HepG2 (cell line): ENCODE measurements around the gene VCL. TPM values are rescaled to one million over a fixed set of nuclear protein-coding genes. Genes with fewer than 3 reads are reported as not detected.

Experiments
- ATAC-seq: fragments of 200-7000 bp; cut with Tn5 transposase; 3 replicates; pipeline ENCODE4 v1.9.1; 2020; ENCODE audit warnings: mild to moderate bottlenecking, moderate library complexity
- BruUV-seq: library from RNA; stranded (reverse); fragments of 400-500 nt; replicated peaks from 2 replicates; lab custom pipeline; 2021; lab: Mats Ljungman, UMichigan
- CTCF ChIA-PET: fragments of 300-600 bp; formaldehyde crosslinking; extraction: SDS; loops from one replicate; lab custom pipeline; 2021; ENCODE audit warnings: low total read pairs, inconsistent platforms, low intra/inter-chr PET ratio; lab: Yijun Ruan, JAX
- POLR2A ChIA-PET: fragments of 350-600 bp; sonication (Branson Sonifier 250); formaldehyde crosslinking; loops from one replicate; lab custom pipeline; 2020; ENCODE audit warnings: antibody characterized with exemption, inconsistent platforms; lab: Yijun Ruan, JAX
- DNase-seq: peaks from one replicate; pipeline ENCODE4 v3.0.0-alpha.2; 2015; ENCODE audit warnings: low spot score
- FAIRE-seq: peaks from 3 replicates; lab custom pipeline; 2011; peaks lifted over from hg19 to GRCh38; lab: Jason Lieb, UNC
- H2AFZ ChIP-seq: one replicate; pipeline ENCODE4 v1.6.1; 2011; ENCODE audit warnings: low read length, inconsistent platforms
- H3K27ac ChIP-seq: fragments of 300-600 bp; 3 replicates; pipeline ENCODE4 v1.8.0; 2011; ENCODE audit warnings: mixed run types, mild to moderate bottlenecking, mixed read lengths, low read length, inconsistent platforms; ENCODE audit not compliant: insufficient read depth; ENCODE audit errors: extremely low read length
- H3K27me3 ChIP-seq, 2 experiments: fragments of 200-600 bp in 1 of 2; 2 replicates in 1 of 2; 3 replicates in 1 of 2; pipeline versions ENCODE4 v1.6.0 to v1.8.0; 2011; ENCODE audit warnings: low read length in 2 of 2, mild to moderate bottlenecking in 2 of 2, moderate library complexity in 2 of 2, inconsistent platforms in 1 of 2; ENCODE audit not compliant: insufficient read depth in 2 of 2, control insufficient read depth in 1 of 2
- H3K36me3 ChIP-seq, 2 experiments: fragments of 200-600 bp in 1 of 2; replicated peaks in 1 of 2; 2 replicates in 1 of 2; 3 replicates in 1 of 2; pipeline versions ENCODE4 v1.5.1 to v1.8.0; 2011; ENCODE audit warnings: low read length in 2 of 2, inconsistent platforms in 1 of 2; ENCODE audit not compliant: insufficient read depth in 2 of 2, control insufficient read depth in 1 of 2
- H3K4me1 ChIP-seq: 2 replicates; pipeline ENCODE4 v1.5.1; 2012; ENCODE audit warnings: low read length, inconsistent platforms; ENCODE audit not compliant: insufficient read depth
- H3K4me2 ChIP-seq: 2 replicates; pipeline ENCODE4 v1.6.0; 2011; ENCODE audit warnings: low read depth, low read length, inconsistent platforms
- H3K4me3 ChIP-seq, 3 experiments: fragments of 200-600 bp in 1 of 3; sonication (generic), shearing (Covaris generic) in 1 of 3; replicated peaks in 1 of 3; 2 replicates each; pipeline ENCODE4 v1.5.1; 2011 to 2016; ENCODE audit warnings: low read length in 3 of 3, inconsistent platforms in 2 of 3, low read depth in 2 of 3, mild to moderate bottlenecking in 2 of 3, control low read depth in 1 of 3, mixed read lengths in 1 of 3; ENCODE audit not compliant: insufficient read depth in 1 of 3
- H3K79me2 ChIP-seq: one replicate; pipeline ENCODE4 v1.6.1; 2011; ENCODE audit warnings: low read length, inconsistent platforms; ENCODE audit not compliant: insufficient read depth
- H3K9ac ChIP-seq: 2 replicates; pipeline ENCODE4 v1.6.0; 2011; ENCODE audit warnings: mild to moderate bottlenecking, low read depth, low read length, inconsistent platforms; ENCODE audit not compliant: insufficient read depth
- H3K9me3 ChIP-seq: 2 replicates; pipeline ENCODE4 v1.5.1; 2012; ENCODE audit warnings: mild to moderate bottlenecking, low read length
- H4K20me1 ChIP-seq: 2 replicates; pipeline ENCODE4 v1.6.0; 2011; ENCODE audit warnings: inconsistent platforms, mild to moderate bottlenecking, low read length, moderate library complexity; ENCODE audit not compliant: insufficient read depth
- BCL6 ChIP-seq: IDR thresholded peaks from 2 replicates; pipeline ENCODE4 v1.6.1; 2016; ENCODE audit warnings: missing genetic modification reagents, missing compliant biosample characterization
- CEBPB ChIP-seq: IDR thresholded peaks from 2 replicates; pipeline ENCODE4 v1.6.1; 2011; ENCODE audit warnings: low read depth, low read length, improper control_type of control experiment, borderline replicate concordance
- FOSL1 ChIP-seq: sonication (generic); formaldehyde crosslinking; IDR thresholded peaks from 2 replicates; pipeline ENCODE4 v1.9.0; 2021; ENCODE audit warnings: missing genetic modification reagents, borderline replicate concordance
- FOSL2 ChIP-seq: sonication (generic); formaldehyde crosslinking; IDR thresholded peaks from 2 replicates; pipeline ENCODE4 v1.4.0; 2020; ENCODE audit warnings: missing genetic modification reagents
- FOXK2 ChIP-seq: fragments of 450-650 bp; IDR thresholded peaks from 2 replicates; pipeline ENCODE4 v1.6.1; 2016
- KLF9 ChIP-seq: IDR thresholded peaks from 2 replicates; pipeline ENCODE4 v1.6.1; 2016; ENCODE audit warnings: low read depth
- NFKB2 ChIP-seq: sonication (generic); formaldehyde crosslinking; IDR thresholded peaks from 2 replicates; pipeline ENCODE4 v1.4.0; 2020; ENCODE audit warnings: missing genetic modification reagents, borderline replicate concordance
- RARA ChIP-seq: IDR thresholded peaks from 2 replicates; pipeline ENCODE4 v1.6.1; 2016; ENCODE audit warnings: missing genetic modification reagents, missing compliant biosample characterization
- SNRNP70 ChIP-seq: fragments of 200-400 bp; formaldehyde crosslinking; IDR thresholded peaks from 2 replicates; pipeline ENCODE4 v1.6.1; 2017; ENCODE audit warnings: mild to moderate bottlenecking, low read depth, low read length, moderate library complexity
- TAF15 ChIP-seq: fragments of 200-400 bp; formaldehyde crosslinking; IDR thresholded peaks from one replicate; pipeline ENCODE4 v1.6.1; 2018; ENCODE audit warnings: mild to moderate bottlenecking, low read depth, low read length; ENCODE audit not compliant: poor library complexity, severe bottlenecking
- ZBTB7A ChIP-seq: sonication (generic); formaldehyde crosslinking; IDR thresholded peaks from 2 replicates; pipeline ENCODE4 v1.8.0; 2022; ENCODE audit warnings: mild to moderate bottlenecking, missing genetic modification reagents
- ZC3H4 ChIP-seq: sonication (generic); formaldehyde crosslinking; IDR thresholded peaks from 2 replicates; pipeline ENCODE4 v1.4.0; 2020; ENCODE audit warnings: missing genetic modification reagents, borderline replicate concordance
- ZNF329 ChIP-seq: sonication (generic); formaldehyde crosslinking; IDR thresholded peaks from 2 replicates; pipeline ENCODE4 v1.9.0; 2021; ENCODE audit warnings: low read depth, mild to moderate bottlenecking, missing genetic modification reagents
- ZNF335 ChIP-seq: sonication (generic); formaldehyde crosslinking; IDR thresholded peaks from 2 replicates; pipeline ENCODE4 v1.4.0; 2020; ENCODE audit warnings: missing genetic modification reagents
- ZNF678 ChIP-seq: sonication (generic); formaldehyde crosslinking; IDR thresholded peaks from 2 replicates; pipeline ENCODE4 v1.4.0; 2020; ENCODE audit warnings: mild to moderate bottlenecking, missing genetic modification reagents
- ZNF773 ChIP-seq: sonication (generic); formaldehyde crosslinking; IDR thresholded peaks from 2 replicates; pipeline ENCODE4 v1.4.0; 2020; ENCODE audit warnings: missing genetic modification reagents, borderline replicate concordance
- WGBS: methylation state at CpG from one replicate; pipeline ENCODE4 v1.1.6; 2017; ENCODE audit warnings: low lambda C conversion rate; 5-methylcytosine and 5-hydroxymethylcytosine counted together
- in situ Hi-C: cut with HindIII; loops from 2 replicates; pipeline ENCODE4 v1.10.0; 2017; ENCODE audit warnings: low pct_unique_long_range_greater_than_20kb; ENCODE audit not compliant: extremely low pct_ligation_motif_present
- intact Hi-C: fragments of 100-400 bp; cut with micrococcal nuclease; formaldehyde crosslinking; loops from one replicate; pipeline ENCODE4 v1.10.0; 2022; ENCODE audit not compliant: unreplicated experiment
- polyA plus RNA-seq, 8 experiments: library from polyadenylated mRNA; depleted of rRNA in 3 of 8; stranded (reverse) in 7 of 8; unstranded in 1 of 8; fragments of >200 nt; fragmentation: Illumina TruSeq in 4 of 8; extraction: Trizol in 4 of 8; gene quantifications; 2 replicates each; pipeline versions ENCODE4 v1.2.1 to v1.2.3, GENCODE V29; 2011 to 2016; ENCODE audit warnings: low read depth in 4 of 8, missing spikeins in 1 of 8, mixed read lengths in 1 of 8; ENCODE audit not compliant: insufficient read depth in 1 of 8
- total RNA-seq, 5 experiments: library from RNA; depleted of rRNA; stranded (reverse); fragments of >200 nt; fragmentation: Illumina TruSeq; extraction: Trizol; gene quantifications; 2 replicates each; pipeline ENCODE4 v1.2.3, GENCODE V29; 2016; ENCODE audit warnings: low read depth in 1 of 5
- TF ChIP-seq, protein P1 (sequence below), 2 experiments: IDR thresholded peaks; 2 replicates each; pipeline ENCODE4 v1.6.1; 2011 to 2012; ENCODE audit warnings: low read length in 2 of 2, borderline replicate concordance in 1 of 2, low read depth in 1 of 2, mild to moderate bottlenecking in 1 of 2, moderate library complexity in 1 of 2

The VCL gene
- total and polyA plus RNA-seq, 2 of the 13 experiments (the other 11 are each of a cell fraction or from before 2014, with no cell fraction given): 17.3 to 26.9 TPM

- no peaks in the 10 kb centered on the region for H3K79me2 ChIP-seq
- H2AFZ ChIP-seq: no peak overlapping the region
- ATAC-seq (no peak; the same call in 2 of the 3 replicates), FAIRE-seq (no peak), DNase-seq (no peak)
- no peak overlapping the region for H3K27ac ChIP-seq
- H3K27me3 ChIP-seq: no peaks in the 10 kb centered on the region
- H3K36me3 ChIP-seq: no peaks in the 10 kb centered on the region
- H3K9ac ChIP-seq: no peak overlapping the region
- H4K20me1 ChIP-seq: no peaks in the 10 kb centered on the region
- H3K4me3 ChIP-seq: no peak overlapping the region
- 69% methylated on average over 3 of the region's 3 CpGs for WGBS
- intact Hi-C loops (no loop called here), in situ Hi-C loops (no loop called here)
- POLR2A ChIA-PET: no interaction called here
- CTCF ChIA-PET: no interaction called here
- H3K4me2 ChIP-seq: no peak overlapping the region
- no peaks in the 10 kb centered on the region for H3K9me3 ChIP-seq
- BruUV-seq: no TSS peak
- H3K4me1 ChIP-seq: 0 out of 2 replicates have a peak, but pooled peaks cover 6% of the 10 kb centered on the region
- peak; percentile 25; the same call in 1 of the 2 replicates for TF ChIP-seq RARA (CRISPR knock-in tag)
- no peak for TF ChIP-seq FOSL1 (CRISPR knock-in tag)
- TF ChIP-seq BCL6 (CRISPR knock-in tag): peak; percentile 79
- no peak for TF ChIP-seq KLF9
- no peak for TF ChIP-seq ZNF335 (CRISPR knock-in tag)
- TF ChIP-seq CEBPB: peak; percentile 71; the same call in 1 of the 2 replicates
Observed at GRCh38 chr10:74032900-74033655, 35.2 kb downstream of the VCL start.

DNA sequence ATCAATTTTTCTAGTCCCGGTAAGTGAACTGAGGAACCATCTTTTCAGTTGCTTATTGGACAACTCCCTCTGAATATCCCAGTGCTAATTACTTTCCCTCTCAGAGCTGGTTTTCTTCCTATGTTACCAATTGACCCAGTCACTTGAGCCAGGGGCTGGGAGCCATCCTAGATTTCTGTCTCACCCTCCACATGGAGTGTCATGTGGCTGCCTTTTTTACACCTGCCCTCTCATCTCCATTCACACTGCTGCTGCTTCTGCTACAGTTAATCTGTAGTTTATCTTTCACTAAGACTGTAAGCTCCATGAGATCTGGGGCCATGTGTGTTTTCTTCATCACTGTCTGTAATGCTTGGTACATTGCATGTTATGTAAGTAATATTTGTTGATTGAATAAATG lies 35.8 kb downstream of the VCL start:
- Histone ChIP-seq H3K27me3 (no peaks in the 10 kb centered on the region), H3K9me3 (no peaks in the 10 kb centered on the region), H3K4me3 (no peak overlapping the region), H3K9ac (no peak overlapping the region), H2AFZ (no peak overlapping the region), H3K27ac (no peak overlapping the region), H3K4me2 (no peak overlapping the region), H3K4me1 (0 out of 2 replicates have a peak, but pooled peaks cover 6% of the 10 kb centered on the region), H3K36me3 (no peaks in the 10 kb centered on the region), H3K79me2 (no peaks in the 10 kb centered on the region), H4K20me1 (no peaks in the 10 kb centered on the region)
- DNase-seq (no peak), ATAC-seq (no peak), FAIRE-seq (no peak)
- intact Hi-C loops: no loop called here
- ChIA-PET CTCF (no interaction called here), POLR2A (no interaction called here)
- WGBS: 100% methylated on average over 1 of the region's 1 CpG
- BruUV-seq: no TSS peak
- in situ Hi-C loops: no loop called here
- TF ChIP-seq ZBTB7A (CRISPR knock-in tag) (no peak), SNRNP70 (no peak), ZNF329 (CRISPR knock-in tag) (no peak), ZNF773 (CRISPR knock-in tag) (no peak), ZC3H4 (CRISPR knock-in tag) (no peak), FOXK2 (no peak), NFKB2 (no peak), ZNF678 (no peak), TAF15 (no peak), FOSL2 (CRISPR knock-in tag) (no peak)
- TF ChIP-seq, protein P1, sequence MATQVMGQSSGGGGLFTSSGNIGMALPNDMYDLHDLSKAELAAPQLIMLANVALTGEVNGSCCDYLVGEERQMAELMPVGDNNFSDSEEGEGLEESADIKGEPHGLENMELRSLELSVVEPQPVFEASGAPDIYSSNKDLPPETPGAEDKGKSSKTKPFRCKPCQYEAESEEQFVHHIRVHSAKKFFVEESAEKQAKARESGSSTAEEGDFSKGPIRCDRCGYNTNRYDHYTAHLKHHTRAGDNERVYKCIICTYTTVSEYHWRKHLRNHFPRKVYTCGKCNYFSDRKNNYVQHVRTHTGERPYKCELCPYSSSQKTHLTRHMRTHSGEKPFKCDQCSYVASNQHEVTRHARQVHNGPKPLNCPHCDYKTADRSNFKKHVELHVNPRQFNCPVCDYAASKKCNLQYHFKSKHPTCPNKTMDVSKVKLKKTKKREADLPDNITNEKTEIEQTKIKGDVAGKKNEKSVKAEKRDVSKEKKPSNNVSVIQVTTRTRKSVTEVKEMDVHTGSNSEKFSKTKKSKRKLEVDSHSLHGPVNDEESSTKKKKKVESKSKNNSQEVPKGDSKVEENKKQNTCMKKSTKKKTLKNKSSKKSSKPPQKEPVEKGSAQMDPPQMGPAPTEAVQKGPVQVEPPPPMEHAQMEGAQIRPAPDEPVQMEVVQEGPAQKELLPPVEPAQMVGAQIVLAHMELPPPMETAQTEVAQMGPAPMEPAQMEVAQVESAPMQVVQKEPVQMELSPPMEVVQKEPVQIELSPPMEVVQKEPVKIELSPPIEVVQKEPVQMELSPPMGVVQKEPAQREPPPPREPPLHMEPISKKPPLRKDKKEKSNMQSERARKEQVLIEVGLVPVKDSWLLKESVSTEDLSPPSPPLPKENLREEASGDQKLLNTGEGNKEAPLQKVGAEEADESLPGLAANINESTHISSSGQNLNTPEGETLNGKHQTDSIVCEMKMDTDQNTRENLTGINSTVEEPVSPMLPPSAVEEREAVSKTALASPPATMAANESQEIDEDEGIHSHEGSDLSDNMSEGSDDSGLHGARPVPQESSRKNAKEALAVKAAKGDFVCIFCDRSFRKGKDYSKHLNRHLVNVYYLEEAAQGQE (IDR thresholded peaks at IDR 0.05; ENCODE audit: borderline replicate concordance in 1 of 2, low read depth in 1 of 2, low read length in 2 of 2): no peak
